ENCODE data around the gene B4GALNT2.

GRCh38 chr17:49196520-49196919 lies 64.0 kb downstream of the B4GALNT2 start:
- TF ChIP-seq CTCF (IDR thresholded peaks at IDR 0.05; ENCODE audit: insufficient read depth, low read length, poor library complexity, severe bottlenecking), result no peak
- TF ChIP-seq EZH2phosphoT487 (conservative IDR thresholded peaks at IDR 0.05; ENCODE audit: low read length), result no peak
